Upper lobe of left lung (tissue), 6 donors: Measurements from ENCODE around the gene LCE1A. TPM values are rescaled to one million over a fixed set of nuclear protein-coding genes. Genes with fewer than 3 reads are reported as not detected.

Experiments
- ATAC-seq, 2 donors: fragments of 200-7000 bp; cut with Tn5 transposase; one replicate each; pipeline ENCODE4 v1.9.1; 2022; ENCODE audit warnings: mild to moderate bottlenecking in 2 of 2, moderate library complexity in 2 of 2; ENCODE audit not compliant: low FRiP score in 2 of 2
- DNase-seq, 2 donors: peaks; one replicate each; pipeline ENCODE4 v3.0.0-alpha.2; 2019 to 2020
- H3K27ac ChIP-seq, 4 donors: fragments of 200-600 bp; sonication (generic); one replicate each; pipeline ENCODE4 v1.5.1; 2016 to 2019
- H3K27me3 ChIP-seq, 4 donors: fragments of 200-600 bp; sonication (generic); one replicate each; pipeline ENCODE4 v1.5.1; 2017 to 2019
- H3K36me3 ChIP-seq, 4 donors: fragments of 200-600 bp; sonication (generic); one replicate each; pipeline ENCODE4 v1.5.1; 2016 to 2019
- H3K4me1 ChIP-seq, 4 donors: fragments of 200-600 bp; sonication (generic); one replicate each; pipeline ENCODE4 v1.5.1; 2018 to 2019
- H3K4me3 ChIP-seq, 4 donors: fragments of 200-600 bp; sonication (generic); one replicate each; pipeline ENCODE4 v1.5.1; 2017 to 2019; ENCODE audit warnings: mild to moderate bottlenecking in 2 of 4, moderate library complexity in 1 of 4
- H3K9me3 ChIP-seq, 4 donors: fragments of 200-600 bp; sonication (generic); one replicate each; pipeline ENCODE4 v1.5.1; 2018 to 2019
- CTCF ChIP-seq, 6 experiments: fragments of 450-650 bp in 4 of 6; fragments of 200-600 bp in 2 of 6; sonication (generic) in 2 of 6; IDR thresholded peaks; one replicate each; pipeline ENCODE4 v1.5.1; 2016 to 2019; ENCODE audit warnings: antibody characterized with exemption in 6 of 6
- EP300 ChIP-seq, 4 donors: sonication (generic); formaldehyde crosslinking; IDR thresholded peaks; one replicate each; pipeline ENCODE4 v1.5.1; 2017; ENCODE audit warnings: antibody characterized with exemption in 4 of 4, control low read depth in 2 of 4
- POLR2A ChIP-seq, 4 donors: fragments of 450-650 bp; IDR thresholded peaks; one replicate each; pipeline ENCODE4 v1.5.1; 2016 to 2017; ENCODE audit warnings: antibody characterized with exemption in 4 of 4, mild to moderate bottlenecking in 2 of 4
- POLR2AphosphoS5 ChIP-seq, 2 donors: sonication (generic); formaldehyde crosslinking; IDR thresholded peaks; one replicate each; pipeline ENCODE4 v1.5.1; 2017; ENCODE audit warnings: antibody characterized with exemption in 2 of 2
- WGBS, 2 donors: methylation state at CpG; one replicate each; pipeline ENCODE4 v1.1.5; 2017 to 2018; 5-methylcytosine and 5-hydroxymethylcytosine counted together
- total RNA-seq, 6 donors: library from RNA; depleted of rRNA in 4 of 6; stranded (reverse); fragments of >200 nt in 4 of 6; gene quantifications; one replicate each; pipeline versions ENCODE4 v1.1.0 to v1.2.1, GENCODE V29; 2016 to 2021
- donor health status: DM: no; HTN: no; CAD: no; lungs with moderate emphysema.
- donor health status: DM: no; HTN: yes; CAD: no; lungs with severe emphysema.

Gene LCE1A
- total RNA-seq, 6 donors from 2014 or later: not detected

GRCh38 chr1:152864443-152864842, 37.2 kb downstream of the LCE1A start:
- ATAC-seq: no peak

GRCh38 chr1:152866321-152866720, 39.0 kb downstream of the LCE1A start:
- Histone ChIP-seq H3K27ac (no peak overlapping the region), H3K27me3 (no peaks in the 10 kb centered on the region), H3K4me3 (no peak overlapping the region), H3K4me1 (no peaks in the 10 kb centered on the region), H3K9me3 (no peaks in the 10 kb centered on the region), H3K36me3 (no peaks in the 10 kb centered on the region)
- DNase-seq (no peak), ATAC-seq (no peak)
- WGBS, 2 donors: 72 to 87% methylated on average over 2 of the region's 2 CpGs
- TF ChIP-seq CTCF (IDR thresholded peaks at IDR 0.05) (no peak), POLR2AphosphoS5 (IDR thresholded peaks at IDR 0.05) (no peak), EP300 (IDR thresholded peaks at IDR 0.05) (no peak), POLR2A (IDR thresholded peaks at IDR 0.05) (no peak)

More at GRCh38 chr1:152864443-152864842, 37.2 kb downstream of the LCE1A start:
- TF ChIP-seq CTCF (IDR thresholded peaks at IDR 0.05) (no peak), POLR2AphosphoS5 (IDR thresholded peaks at IDR 0.05) (no peak), EP300 (IDR thresholded peaks at IDR 0.05) (no peak), POLR2A (IDR thresholded peaks at IDR 0.05) (no peak)
- Histone ChIP-seq H3K27me3 (no peaks in the 10 kb centered on the region), H3K36me3 (no peaks in the 10 kb centered on the region), H3K4me3 (no peak overlapping the region), H3K27ac (no peak overlapping the region), H3K9me3 (no peaks in the 10 kb centered on the region), H3K4me1 (no peaks in the 10 kb centered on the region)
- no peak for DNase-seq

- no peaks in the 10 kb centered on the region for H3K4me1 ChIP-seq
- 34 to 35% methylated on average over 9 of the region's 9 CpGs for WGBS, 2 donors
- H3K4me3 ChIP-seq: no peak overlapping the region
- DNase-seq (peak in 1 of 2 donors; percentile 63), ATAC-seq (peak; percentile 83 to 89)
- H3K27ac ChIP-seq: no peak overlapping the region
- peak; percentile 45 to 72 (median 62) for TF ChIP-seq CTCF (IDR thresholded peaks at IDR 0.05)
- no peak for TF ChIP-seq POLR2AphosphoS5 (IDR thresholded peaks at IDR 0.05)
- no peaks in the 10 kb centered on the region for H3K9me3 ChIP-seq
- H3K27me3 ChIP-seq: no peaks in the 10 kb centered on the region
- no peaks in the 10 kb centered on the region for H3K36me3 ChIP-seq
These were observed 42.6 kb downstream of the LCE1A start for GRCh38 chr1:152869808-152870419.

- H3K9me3 ChIP-seq: no peaks in the 10 kb centered on the region
- no peak overlapping the region for H3K27ac ChIP-seq
- peak in 1 of 2 donors; percentile 13 for DNase-seq
- H3K36me3 ChIP-seq: no peaks in the 10 kb centered on the region
- H3K4me3 ChIP-seq: no peak overlapping the region
- H3K4me1 ChIP-seq: no peaks in the 10 kb centered on the region
- no peak for TF ChIP-seq POLR2AphosphoS5 (IDR thresholded peaks at IDR 0.05)
- no peak for TF ChIP-seq POLR2A (IDR thresholded peaks at IDR 0.05)
- TF ChIP-seq EP300 (IDR thresholded peaks at IDR 0.05): no peak
- TF ChIP-seq CTCF (IDR thresholded peaks at IDR 0.05): peak in 2 of 6 experiments; percentile 2 to 5
- 54 to 57% methylated on average over 16 to 17 of the region's 17 CpGs for WGBS, 2 donors
- ATAC-seq: no peak
- H3K27me3 ChIP-seq: no peaks in the 10 kb centered on the region
These were observed 43.8 kb downstream of the LCE1A start for GRCh38 chr1:152870831-152871730.
